ENCODE measurements around the gene PTX4.
"Not testable (repeated sequence)": the region's sequence is repeated elsewhere in the genome, so short reads cannot be mapped to it uniquely, and the experiment has no call there.

Gene PTX4

GRCh38 chr16:1485847-1486496, 2.8 kb downstream of the PTX4 start:
- DNase-seq (ENCODE audit: low read depth, low spot score) = no peak

GRCh38 chr16:1481906-1482835, 6.6 kb downstream of the PTX4 start:
- no peak for DNase-seq (ENCODE audit: low read depth, low spot score)

DNA sequence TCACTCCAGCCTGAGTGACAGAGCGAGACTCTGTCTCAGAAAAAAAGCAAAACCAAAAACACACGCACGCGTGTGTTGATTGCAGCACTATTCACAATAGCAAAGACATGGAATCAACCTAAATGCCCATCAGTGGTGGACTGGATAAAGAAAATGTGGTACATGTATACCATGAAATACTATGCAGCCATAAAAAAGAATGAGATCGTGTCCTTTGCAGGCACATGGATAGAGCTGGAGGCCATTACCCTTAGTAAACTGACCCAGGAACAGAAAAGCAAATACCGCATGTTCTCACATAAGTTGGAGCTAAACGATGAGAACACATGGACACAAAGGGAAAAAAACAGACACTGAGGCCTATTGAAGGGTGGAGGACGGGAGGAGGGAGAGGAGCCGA, 9.8 kb downstream of the PTX4 start:
- DNase-seq (ENCODE audit: low read depth, low spot score) = not testable (repeated sequence)

- no peak for DNase-seq (ENCODE audit: low read depth, low spot score)
Measured at GRCh38 chr16:1477033-1477432, 11.7 kb downstream of the PTX4 start.

GRCh38 chr16:1475552-1476114, 13.1 kb downstream of the PTX4 start:
- DNase-seq (ENCODE audit: low read depth, low spot score) = no peak

- DNase-seq (ENCODE audit: low read depth, low spot score) = no peak
Measured at GRCh38 chr16:1474796-1475551, 13.8 kb downstream of the PTX4 start, which contains the start of gene CLCN7. Gene CLCN7 (minus strand): TSS chr16:1475028. CDS start chr16:1474974, 54 bp downstream.

DNA sequence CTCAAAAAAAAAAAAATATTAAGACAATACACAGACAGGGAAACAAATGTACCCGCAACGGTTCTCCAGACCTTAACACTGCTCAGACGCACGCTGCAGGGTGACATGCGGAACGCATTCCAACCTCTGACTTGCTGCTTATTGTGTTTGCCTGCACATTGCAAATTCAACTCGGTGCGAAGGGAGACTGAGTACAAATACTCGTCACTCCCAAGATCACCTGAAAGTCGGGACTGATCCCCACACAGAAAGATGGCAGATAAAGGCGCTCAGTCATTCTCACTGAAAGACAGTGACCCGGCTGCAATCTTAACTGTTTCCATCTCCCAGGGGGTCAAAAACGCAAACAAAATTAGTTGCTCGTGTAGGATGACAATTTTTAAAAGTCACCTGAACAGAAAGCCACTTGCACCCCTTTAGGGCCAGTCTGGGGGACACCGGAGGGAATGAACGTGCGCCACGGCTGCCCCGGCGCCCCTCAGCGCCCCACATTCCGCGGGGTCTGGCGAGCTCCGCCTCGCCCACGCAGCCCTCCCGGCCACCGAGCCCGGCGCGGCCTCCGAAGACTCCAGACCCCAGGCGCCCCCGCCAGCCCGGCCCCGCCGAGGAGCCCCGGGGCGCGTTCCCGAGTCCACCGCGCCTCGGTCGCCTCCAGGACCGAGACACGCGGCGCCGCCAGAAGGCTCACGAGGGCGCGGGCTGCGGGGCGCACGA, 14.5 kb downstream of the PTX4 start:
- no peak for DNase-seq (ENCODE audit: low read depth, low spot score)

DNA sequence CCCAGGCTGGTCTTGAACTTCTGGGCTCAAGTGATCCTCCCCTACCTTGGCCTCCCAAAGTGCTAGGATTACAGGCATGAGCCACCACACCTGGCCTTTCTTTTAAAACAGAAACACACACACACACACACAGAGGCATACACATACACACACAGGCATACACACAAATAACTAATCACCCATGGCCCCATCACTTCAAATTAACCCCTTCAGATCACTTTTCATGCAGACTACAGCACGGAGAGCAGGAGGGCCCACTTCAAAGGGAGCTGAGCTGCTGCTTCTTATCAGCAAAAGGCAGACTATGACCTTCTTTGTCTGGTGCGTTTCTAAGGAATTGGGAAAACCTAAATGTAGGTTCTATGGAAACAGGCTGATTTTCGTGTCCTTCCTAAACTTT, 15.8 kb downstream of the PTX4 start:
- no peak for DNase-seq (ENCODE audit: low read depth, low spot score)

DNA sequence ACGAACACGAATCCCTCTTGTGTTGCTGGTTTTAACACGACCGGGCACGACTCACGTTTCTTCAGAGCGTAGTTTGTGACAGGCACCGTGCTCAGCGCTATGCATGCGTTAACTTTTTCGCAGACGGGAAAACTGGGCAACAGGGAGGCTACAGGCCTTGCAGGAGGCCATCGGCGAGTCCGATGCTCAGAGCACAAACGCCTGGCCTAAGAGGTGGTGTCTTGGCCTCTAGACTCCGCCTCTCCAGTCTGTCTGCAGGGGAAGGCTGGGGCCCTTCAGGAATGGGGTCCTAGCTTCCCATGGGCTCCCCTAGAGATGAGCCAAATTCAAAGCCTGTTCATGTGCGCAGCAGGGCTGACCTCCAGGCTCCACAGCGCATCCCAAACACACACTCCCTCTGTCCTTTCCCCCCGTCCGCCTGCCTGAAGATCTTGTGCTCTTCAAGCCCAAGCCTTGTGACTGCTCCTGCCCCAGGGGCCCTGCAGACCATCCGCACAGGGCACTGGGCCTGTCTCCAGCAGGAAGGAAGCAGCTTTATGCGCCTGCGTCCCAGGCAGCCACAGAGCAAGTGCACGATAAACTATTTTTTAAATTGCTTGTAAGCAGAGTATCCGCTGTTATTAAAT, 17.1 kb downstream of the PTX4 start:
- no peak for DNase-seq (ENCODE audit: low read depth, low spot score)

- no peak for DNase-seq (ENCODE audit: low read depth, low spot score)
Measured at GRCh38 chr16:1470481-1471251, 18.1 kb downstream of the PTX4 start.

DNA sequence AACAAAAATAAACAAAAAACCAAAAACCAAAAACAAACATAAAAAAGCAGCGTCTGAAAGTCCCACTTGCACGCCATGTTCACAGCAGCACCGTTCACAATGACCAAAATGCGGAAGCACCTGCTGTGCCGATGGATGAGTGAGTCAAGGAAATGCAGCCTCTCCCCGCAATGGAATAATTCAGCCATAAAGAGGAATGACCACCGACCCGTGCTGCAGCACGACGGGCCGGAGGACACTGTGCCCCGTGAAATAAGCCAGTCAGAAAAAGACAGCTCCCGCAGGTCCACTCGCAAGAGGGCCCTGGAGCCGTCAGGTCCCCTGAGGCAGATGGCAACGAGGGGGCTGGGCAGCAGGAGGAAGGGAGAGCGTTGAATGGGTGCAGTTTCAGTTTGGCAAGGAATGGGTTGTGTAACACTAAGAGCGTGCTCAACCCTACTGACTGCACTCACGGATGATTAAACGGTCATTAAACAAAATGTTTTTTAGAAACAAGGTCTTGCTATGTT, 19.0 kb downstream of the PTX4 start:
- no peak for DNase-seq (ENCODE audit: low read depth, low spot score)

DNA sequence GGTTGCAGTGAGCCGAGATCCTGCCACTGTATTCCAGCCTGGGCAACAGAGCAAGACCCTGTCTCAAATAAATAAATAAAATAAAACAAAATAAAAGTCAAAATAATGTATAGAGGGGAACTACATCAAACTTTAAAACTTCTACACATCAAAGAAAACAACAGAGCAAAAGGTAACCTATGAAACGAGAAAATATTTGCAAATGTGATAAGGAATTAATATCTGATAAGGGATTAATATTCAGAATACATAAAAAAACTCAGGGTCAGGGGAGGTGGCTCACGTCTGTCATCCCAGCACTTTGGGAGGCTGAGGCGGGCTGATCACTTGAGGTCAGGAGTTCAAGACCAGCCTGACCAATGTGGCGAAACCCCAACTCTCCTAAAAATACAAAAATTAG, 19.6 kb downstream of the PTX4 start:
- not testable (repeated sequence) for DNase-seq (ENCODE audit: low read depth, low spot score)

- DNase-seq (ENCODE audit: low read depth, low spot score) = no peak
Measured at GRCh38 chr16:1468426-1468810, 20.3 kb downstream of the PTX4 start.

- DNase-seq (ENCODE audit: low read depth, low spot score) = no peak
Measured at GRCh38 chr16:1466968-1467521, 21.7 kb downstream of the PTX4 start.

GRCh38 chr16:1466054-1466453, 22.7 kb downstream of the PTX4 start:
- no peak for DNase-seq (ENCODE audit: low read depth, low spot score)

DNA sequence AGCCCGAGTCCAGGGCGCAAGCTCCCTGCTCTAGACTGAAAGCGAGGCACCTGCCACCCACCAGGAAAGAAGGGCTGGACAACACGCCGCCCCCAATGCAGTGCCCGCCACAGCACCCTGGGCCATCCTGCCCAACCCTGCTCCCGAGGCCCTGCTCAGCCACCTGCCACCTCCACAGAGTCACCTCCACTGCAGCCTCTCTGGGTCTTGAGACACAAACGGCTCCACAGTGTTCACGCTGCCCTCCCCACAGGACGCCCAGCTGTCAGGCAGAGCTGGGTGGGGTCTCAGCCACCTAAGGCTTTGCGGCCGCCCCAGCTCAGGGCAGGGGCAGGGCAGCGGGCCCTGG, 23.2 kb downstream of the PTX4 start:
- no peak for DNase-seq (ENCODE audit: low read depth, low spot score)

DNA sequence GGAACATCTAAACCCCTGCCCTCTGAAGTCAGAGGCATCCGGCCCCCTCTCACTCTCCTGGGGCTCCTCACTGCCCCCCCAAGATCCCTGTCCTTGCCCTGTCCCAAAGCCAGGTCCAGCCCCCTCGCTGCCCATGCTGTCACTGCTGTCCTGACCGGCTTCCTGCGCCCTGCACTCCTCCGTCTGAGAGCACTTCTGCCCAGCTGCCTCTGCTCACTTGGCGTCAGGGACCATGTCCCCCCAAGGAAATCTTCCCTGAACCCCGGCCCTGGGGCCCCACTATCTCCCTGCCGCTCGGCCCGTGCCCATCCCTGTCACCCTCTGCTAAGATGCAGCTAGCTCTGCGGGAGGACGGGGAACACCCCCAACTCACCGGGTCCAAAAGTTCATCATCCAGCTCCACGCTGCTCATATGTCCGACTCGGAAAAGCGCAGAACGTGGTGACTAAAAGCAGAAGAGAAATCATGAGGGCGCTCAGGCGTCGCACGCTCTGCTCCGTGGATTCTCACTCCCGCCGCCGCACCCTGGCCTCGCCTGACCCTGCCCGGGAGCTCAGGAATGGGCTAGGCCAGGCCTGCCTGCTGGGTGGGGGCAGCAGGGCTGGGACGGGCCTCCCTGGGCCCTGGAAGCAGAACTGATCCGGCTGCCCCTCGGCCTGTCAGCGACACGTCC, 23.7 kb downstream of the PTX4 start:
- DNase-seq (ENCODE audit: low read depth, low spot score) = no peak

DNA sequence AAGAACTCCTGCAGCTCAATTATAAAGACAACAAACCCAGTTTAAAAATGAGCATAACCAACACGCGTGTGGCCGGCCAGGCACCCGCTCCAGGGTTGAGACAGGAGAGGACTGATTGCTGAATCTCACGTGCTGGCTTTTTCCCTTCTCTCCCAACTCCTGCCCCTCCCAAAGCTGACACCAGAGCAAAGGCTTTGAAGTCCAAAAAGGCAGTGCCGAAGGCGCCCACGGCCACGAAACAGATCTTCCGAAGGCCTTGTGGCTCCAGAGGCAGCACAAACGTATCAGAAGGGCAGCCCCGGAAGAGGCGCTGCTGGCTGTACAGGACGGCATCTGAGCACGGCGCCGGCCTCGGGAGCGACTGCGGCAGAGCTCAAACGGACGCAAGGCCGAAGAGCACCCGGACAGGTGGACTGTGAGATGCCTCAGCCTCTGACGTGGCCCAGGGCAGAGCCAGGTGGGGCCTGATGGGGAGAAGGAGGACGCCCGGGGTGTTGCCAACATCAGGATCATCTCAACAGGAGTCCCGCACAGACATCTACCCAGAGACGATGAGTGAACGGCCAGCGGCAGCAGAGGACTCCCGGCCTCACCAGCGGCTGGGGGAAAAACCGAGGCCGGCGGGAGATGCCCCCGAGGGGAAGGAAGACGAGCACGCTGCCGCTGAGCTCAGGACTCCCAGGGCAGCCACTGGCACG, 24.4 kb downstream of the PTX4 start:
- no peak for DNase-seq (ENCODE audit: low read depth, low spot score)

Data from iPS DF 19.7 (cell line).